IPS-NIHi7 (cell line): ENCODE measurements around the gene HOXA1.
A peak's percentile ranks its signal among the peaks of the same experiment; 100 is the strongest.

Experiments used
- DNase-seq: peaks from one replicate; pipeline ENCODE4 v3.0.0; 2012; ENCODE audit warnings: mixed read lengths; ENCODE audit errors: extremely low spot score

Gene HOXA1

GRCh38 chr7:27092819-27093110 lies 3.0 kb downstream of the HOXA1 start:
- no peak for DNase-seq

- peak; percentile 52 for DNase-seq
These were observed 3.6 kb downstream of the HOXA1 start for GRCh38 chr7:27091941-27092818.

GRCh38 chr7:27091105-27091504 lies 4.7 kb downstream of the HOXA1 start:
- no peak for DNase-seq

- DNase-seq, result no peak
These were observed 7.5 kb downstream of the HOXA1 start for GRCh38 chr7:27088002-27088922.

GRCh38 chr7:27083646-27084045 lies 12.2 kb downstream of the HOXA1 start:
- DNase-seq, result no peak

GRCh38 chr7:27082171-27082570 lies 13.6 kb downstream of the HOXA1 start:
- no peak for DNase-seq

- peak; percentile 57 for DNase-seq
These were observed 14.9 kb downstream of the HOXA1 start for GRCh38 chr7:27080844-27081436.

- DNase-seq, result no peak
These were observed 16.4 kb downstream of the HOXA1 start for GRCh38 chr7:27079234-27079975.

GRCh38 chr7:27078616-27079233 lies 17.1 kb downstream of the HOXA1 start:
- no peak for DNase-seq

GRCh38 chr7:27073076-27073475 lies 22.7 kb downstream of the HOXA1 start:
- no peak for DNase-seq

GRCh38 chr7:27071622-27072390 lies 24.0 kb downstream of the HOXA1 start:
- DNase-seq, result no peak

- no peak for DNase-seq
These were observed 27.5 kb downstream of the HOXA1 start for GRCh38 chr7:27068259-27068658.

GRCh38 chr7:27066148-27066547 lies 29.7 kb downstream of the HOXA1 start:
- no peak for DNase-seq

- no peak for DNase-seq
These were observed 30.1 kb downstream of the HOXA1 start for GRCh38 chr7:27065709-27066108.

- DNase-seq, result no peak
These were observed 31.1 kb downstream of the HOXA1 start for GRCh38 chr7:27064661-27065060.

- no peak for DNase-seq
These were observed 31.6 kb downstream of the HOXA1 start for GRCh38 chr7:27064159-27064558.

- DNase-seq, result no peak
These were observed 32.9 kb downstream of the HOXA1 start for GRCh38 chr7:27062946-27063345.

GRCh38 chr7:27053153-27053552 lies 42.6 kb downstream of the HOXA1 start:
- DNase-seq, result peak; percentile 23

- DNase-seq, result no peak
These were observed 44.3 kb downstream of the HOXA1 start for GRCh38 chr7:27051451-27051850.

- peak; percentile 56 for DNase-seq
These were observed 47.4 kb downstream of the HOXA1 start for GRCh38 chr7:27048438-27048837.
